ENCODE measurements around the gene ELOB. TPM values are rescaled to one million over a fixed set of nuclear protein-coding genes. Genes with fewer than 3 reads are reported as not detected.

ELOB gene
- total RNA-seq, 1 experiment from 2014 or later = 319 TPM

GRCh38 chr16:2764718-2765117 is 12.4 kb downstream of the ELOB start:
- H3K79me1 ChIP-seq (ENCODE audit: insufficient read depth, low read depth, low read length, poor library complexity, severe bottlenecking) = peaks cover 20% of the 10 kb centered on the region

More at GRCh38 chr16:2764718-2765117, 12.4 kb downstream of the ELOB start:
- Histone ChIP-seq H2BK12ac (ENCODE audit: insufficient read length, low read depth, low read length) (no peak overlapping the region), H3K27ac (ENCODE audit: insufficient read length, low read depth, low read length) (no peak overlapping the region), H2BK15ac (ENCODE audit: low read depth, low read length) (no peak overlapping the region), H4K5ac (ENCODE audit: insufficient read length, low read depth, low read length) (no peak overlapping the region), H2BK120ac (ENCODE audit: low read depth, low read length, poor library complexity, severe bottlenecking) (no peak overlapping the region), H2BK20ac (ENCODE audit: low read depth, low read length, poor library complexity, severe bottlenecking) (no peak overlapping the region), H4K20me1 (ENCODE audit: control insufficient read depth, insufficient read depth, insufficient read length) (no peaks in the 10 kb centered on the region), H3K4me2 (ENCODE audit: insufficient read depth, insufficient read length, low read length) (no peak overlapping the region), H2AK5ac (ENCODE audit: insufficient read length, low read length) (no peak overlapping the region), H3K9me3 (ENCODE audit: control insufficient read depth, low read depth, low read length) (no peaks in the 10 kb centered on the region), H2BK5ac (ENCODE audit: insufficient read length, low read length) (no peak overlapping the region), H4K91ac (ENCODE audit: insufficient read length, low read depth, low read length) (no peak overlapping the region), H3K4me1 (ENCODE audit: insufficient read depth, low read length) (no peaks in the 10 kb centered on the region), H3K56ac (ENCODE audit: insufficient read length, low read depth, low read length) (no peak overlapping the region), H3K18ac (ENCODE audit: insufficient read length, low read depth, low read length) (no peak overlapping the region), H3K79me2 (ENCODE audit: insufficient read depth, low read length) (peaks cover 2% of the 10 kb centered on the region; the same call in 1 of the 2 replicates), H3K9ac (ENCODE audit: extremely low read depth, insufficient read length, low read length) (no peak overlapping the region), H2AFZ (ENCODE audit: low read length) (no peak overlapping the region), H3K14ac (ENCODE audit: insufficient read depth, low read length) (no peak overlapping the region), H3K23me2 (ENCODE audit: insufficient read length, low read depth, low read length, poor library complexity, severe bottlenecking) (no peaks in the 10 kb centered on the region), H3K4ac (ENCODE audit: low read depth, low read length) (no peak overlapping the region), H4K8ac (replicated peaks; ENCODE audit: insufficient read length, low read depth, low read length) (no peak overlapping the region), H3T11ph (ENCODE audit: low read length) (no peak overlapping the region), H3K23ac (ENCODE audit: insufficient read length, low read depth, low read length) (no peak overlapping the region), H3K27me3 (ENCODE audit: insufficient read depth, low read length) (no peaks in the 10 kb centered on the region)
- H3K9me3 Mint-ChIP-seq = peaks cover 34 to 56% of the 10 kb centered on the region in 2 experiments
- no peak overlapping the region for H3K4me3 Mint-ChIP-seq
- peaks cover 1% of the 10 kb centered on the region; the same call in 1 of the 2 replicates for H3K27me3 Mint-ChIP-seq (ENCODE audit: low read depth)
- TF ChIP-seq CTCF (conservative IDR thresholded peaks at IDR 0.05) = no peak
- H3K27ac Mint-ChIP-seq = no peak overlapping the region; a peak in 1 of 7 replicates
- H3K4me1 Mint-ChIP-seq = peaks cover 3 to 20% of the 10 kb centered on the region in 2 experiments; a peak in 3 of 4 replicates
- WGBS (ENCODE audit: extremely low coverage, insufficient read length, low lambda C conversion rate) = no CpG with 5 or more reads among the region's 9 CpGs
- H3K36me3 Mint-ChIP-seq (ENCODE audit: insufficient read depth in 1 of 3, low read depth in 3 of 3) = peaks cover 94 to 100% (median 100%) of the 10 kb centered on the region in 3 experiments
- DNase-seq = no peak
